ENCODE data around the gene FAAP20. TPM values are rescaled to one million over a fixed set of nuclear protein-coding genes. Genes with fewer than 3 reads are reported as not detected.

Gene FAAP20
- total RNA-seq, 2 donors from 2014 or later, result 44.6 to 48.6 TPM

GRCh38 chr1:2226525-2227345 is 32.2 kb upstream of the FAAP20 start:
- no peaks in the 10 kb centered on the region for H3K9me3 ChIP-seq (ENCODE audit: control insufficient read depth, low read length, poor library complexity, severe bottlenecking)
- peak overlapping the region; percentile 93 for H3K27ac Mint-ChIP-seq
- ATAC-seq (no peak), DNase-seq (no peak)
- no peaks in the 10 kb centered on the region for H3K27me3 Mint-ChIP-seq
- H3K36me3 Mint-ChIP-seq (ENCODE audit: low read depth), result peaks cover 3% of the 10 kb centered on the region
- peaks cover 15% of the 10 kb centered on the region for H3K4me1 Mint-ChIP-seq
- peak overlapping the region; percentile 87 for H3K4me3 Mint-ChIP-seq

GRCh38 chr1:2224631-2225428 is 30.3 kb upstream of the FAAP20 start:
- DNase-seq (no peak), ATAC-seq (no peak)
- Mint-ChIP-seq H3K4me1 (peaks cover 8% of the 10 kb centered on the region), H3K4me3 (no peak overlapping the region), H3K27me3 (no peaks in the 10 kb centered on the region), H3K36me3 (ENCODE audit: low read depth) (no peaks in the 10 kb centered on the region), H3K27ac (no peak overlapping the region)
- H3K9me3 ChIP-seq (ENCODE audit: control insufficient read depth, low read length, poor library complexity, severe bottlenecking), result no peaks in the 10 kb centered on the region

- Mint-ChIP-seq H3K4me3 (no peak overlapping the region), H3K27me3 (no peaks in the 10 kb centered on the region), H3K27ac (no peak overlapping the region), H3K4me1 (peaks cover 6% of the 10 kb centered on the region), H3K36me3 (ENCODE audit: low read depth) (no peaks in the 10 kb centered on the region)
- ATAC-seq (no peak), DNase-seq (no peak)
- no peaks in the 10 kb centered on the region for H3K9me3 ChIP-seq (ENCODE audit: control insufficient read depth, low read length, poor library complexity, severe bottlenecking)
Measured at GRCh38 chr1:2224170-2224584, 29.6 kb upstream of the FAAP20 start.

- no peak for ATAC-seq
- Mint-ChIP-seq H3K4me1 (peaks cover 4% of the 10 kb centered on the region), H3K27ac (peak overlapping the region; percentile 61), H3K27me3 (no peaks in the 10 kb centered on the region), H3K36me3 (ENCODE audit: low read depth) (no peaks in the 10 kb centered on the region), H3K4me3 (no peak overlapping the region)
- no peak for DNase-seq
- H3K9me3 ChIP-seq (ENCODE audit: control insufficient read depth, low read length, poor library complexity, severe bottlenecking), result no peaks in the 10 kb centered on the region
Measured at GRCh38 chr1:2221271-2221670, 26.7 kb upstream of the FAAP20 start.

GRCh38 chr1:2216767-2217058 is 22.1 kb upstream of the FAAP20 start:
- Mint-ChIP-seq H3K4me3 (no peak overlapping the region), H3K27me3 (no peaks in the 10 kb centered on the region), H3K27ac (no peak overlapping the region), H3K36me3 (ENCODE audit: low read depth) (no peaks in the 10 kb centered on the region), H3K4me1 (peaks cover 3% of the 10 kb centered on the region)
- ATAC-seq (no peak), DNase-seq (no peak)
- no peaks in the 10 kb centered on the region for H3K9me3 ChIP-seq (ENCODE audit: control insufficient read depth, low read length, poor library complexity, severe bottlenecking)

GRCh38 chr1:2215909-2216766 is 21.6 kb upstream of the FAAP20 start:
- no peak for ATAC-seq
- H3K36me3 Mint-ChIP-seq (ENCODE audit: low read depth), result no peaks in the 10 kb centered on the region
- H3K27ac Mint-ChIP-seq, result no peak overlapping the region
- no peak for DNase-seq
- H3K9me3 ChIP-seq (ENCODE audit: control insufficient read depth, low read length, poor library complexity, severe bottlenecking), result no peaks in the 10 kb centered on the region
- H3K27me3 Mint-ChIP-seq, result no peaks in the 10 kb centered on the region
- no peak overlapping the region for H3K4me3 Mint-ChIP-seq
- H3K4me1 Mint-ChIP-seq, result no peaks in the 10 kb centered on the region

- Mint-ChIP-seq H3K4me3 (no peak overlapping the region), H3K36me3 (ENCODE audit: low read depth) (no peaks in the 10 kb centered on the region)
Measured at GRCh38 chr1:2215329-2215728, 20.8 kb upstream of the FAAP20 start.

GRCh38 chr1:2214541-2215241 is 20.1 kb upstream of the FAAP20 start:
- H3K27ac Mint-ChIP-seq, result no peak overlapping the region
- DNase-seq (no peak), ATAC-seq (no peak)
- no peaks in the 10 kb centered on the region for H3K9me3 ChIP-seq (ENCODE audit: control insufficient read depth, low read length, poor library complexity, severe bottlenecking)
- no peaks in the 10 kb centered on the region for H3K27me3 Mint-ChIP-seq
- no peaks in the 10 kb centered on the region for H3K4me1 Mint-ChIP-seq
- H3K4me3 Mint-ChIP-seq, result no peak overlapping the region
- H3K36me3 Mint-ChIP-seq (ENCODE audit: low read depth), result no peaks in the 10 kb centered on the region

More at GRCh38 chr1:2215329-2215728, 20.8 kb upstream of the FAAP20 start:
- Mint-ChIP-seq H3K27ac (no peak overlapping the region), H3K27me3 (no peaks in the 10 kb centered on the region), H3K4me1 (no peaks in the 10 kb centered on the region)
- no peak for DNase-seq
- H3K9me3 ChIP-seq (ENCODE audit: control insufficient read depth, low read length, poor library complexity, severe bottlenecking), result no peaks in the 10 kb centered on the region
- no peak for ATAC-seq

- Mint-ChIP-seq H3K27me3 (no peaks in the 10 kb centered on the region), H3K36me3 (ENCODE audit: low read depth) (no peaks in the 10 kb centered on the region), H3K4me1 (peaks cover 3% of the 10 kb centered on the region), H3K4me3 (no peak overlapping the region), H3K27ac (no peak overlapping the region)
- ATAC-seq (no peak), DNase-seq (no peak)
- H3K9me3 ChIP-seq (ENCODE audit: control insufficient read depth, low read length, poor library complexity, severe bottlenecking), result no peaks in the 10 kb centered on the region
Measured at GRCh38 chr1:2213576-2214505, 19.3 kb upstream of the FAAP20 start.

GRCh38 chr1:2212532-2213491 is 18.2 kb upstream of the FAAP20 start:
- Mint-ChIP-seq H3K27me3 (no peaks in the 10 kb centered on the region), H3K36me3 (ENCODE audit: low read depth) (no peaks in the 10 kb centered on the region), H3K4me3 (peak overlapping the region; percentile 61), H3K27ac (no peak overlapping the region), H3K4me1 (peaks cover 3% of the 10 kb centered on the region)
- DNase-seq, result peak; percentile 31 to 49 (median 42)
- no peaks in the 10 kb centered on the region for H3K9me3 ChIP-seq (ENCODE audit: control insufficient read depth, low read length, poor library complexity, severe bottlenecking)
- peak; percentile 81 for ATAC-seq

GRCh38 chr1:2212274-2212531 is 17.6 kb upstream of the FAAP20 start:
- DNase-seq (no peak), ATAC-seq (no peak)
- no peaks in the 10 kb centered on the region for H3K9me3 ChIP-seq (ENCODE audit: control insufficient read depth, low read length, poor library complexity, severe bottlenecking)
- H3K27me3 Mint-ChIP-seq, result no peaks in the 10 kb centered on the region
- H3K27ac Mint-ChIP-seq, result no peak overlapping the region
- peak overlapping the region; percentile 61 for H3K4me3 Mint-ChIP-seq
- no peaks in the 10 kb centered on the region for H3K36me3 Mint-ChIP-seq (ENCODE audit: low read depth)
- peaks cover 3% of the 10 kb centered on the region for H3K4me1 Mint-ChIP-seq

Data from T-helper 17 cell (primary cell).